Neutrophil (primary cell): Measurements from ENCODE around the gene SAMD15.

ENCODE experiments used
- H3K27ac ChIP-seq: fragments of 200-600 bp; sonication (generic); 2 replicates; pipeline ENCODE4 v1.5.1; 2016; ENCODE audit warnings: mild to moderate bottlenecking, moderate library complexity
- H3K27me3 ChIP-seq: fragments of 200-600 bp; sonication (generic); 2 replicates; pipeline ENCODE4 v1.6.0; 2016; ENCODE audit warnings: mild to moderate bottlenecking
- H3K36me3 ChIP-seq: fragments of 200-600 bp; sonication (generic); 2 replicates; pipeline ENCODE4 v1.5.1; 2017
- H3K4me1 ChIP-seq, 2 experiments: fragments of 200-600 bp in 1 of 2; sonication (generic) in 1 of 2; 1 replicate in 1 of 2; 2 replicates in 1 of 2; pipeline versions ENCODE4 v1.5.1 to v1.6.1; 2013 to 2016; ENCODE audit warnings: low read depth in 1 of 2, low read length in 1 of 2, mild to moderate bottlenecking in 1 of 2, moderate library complexity in 1 of 2; ENCODE audit not compliant: control insufficient read depth in 1 of 2, insufficient read depth in 1 of 2
- H3K4me3 ChIP-seq, 2 experiments: fragments of 200-600 bp in 1 of 2; sonication (generic) in 1 of 2; 1 replicate in 1 of 2; 2 replicates in 1 of 2; pipeline ENCODE4 v1.5.1; 2013 to 2016; ENCODE audit warnings: low read depth in 1 of 2, low read length in 1 of 2, mild to moderate bottlenecking in 1 of 2, moderate library complexity in 1 of 2
- H3K9me3 ChIP-seq: fragments of 200-600 bp; sonication (generic); 2 replicates; pipeline ENCODE4 v1.5.1; 2016
- CTCF ChIP-seq: fragments of 200-600 bp; sonication (generic); IDR thresholded peaks from 2 replicates; pipeline ENCODE4 v1.5.1; 2016; ENCODE audit warnings: antibody characterized with exemption

The SAMD15 gene

DNA sequence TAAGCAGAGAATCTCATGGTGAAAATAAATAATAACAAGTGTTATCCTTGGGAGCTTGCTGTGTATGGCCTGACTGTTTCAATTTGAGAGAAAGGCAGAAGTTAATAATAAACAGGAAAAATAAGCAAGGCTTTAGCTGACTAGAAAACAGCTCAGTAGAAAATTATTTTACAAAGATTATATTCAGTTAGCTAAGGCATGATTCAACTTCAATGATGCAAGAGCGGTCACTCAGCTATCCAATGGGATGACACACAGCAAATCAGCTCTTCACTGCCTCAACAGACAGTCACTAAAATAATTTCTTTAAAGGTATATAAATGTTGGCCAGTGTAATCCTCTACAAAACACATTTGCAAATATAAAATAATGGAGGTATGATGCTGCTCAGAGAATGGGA lies 37.8 kb upstream of the SAMD15 start:
- Histone ChIP-seq H3K27me3 (no peaks in the 10 kb centered on the region), H3K4me3 (no peak overlapping the region), H3K27ac (no peak overlapping the region), H3K9me3 (no peaks in the 10 kb centered on the region), H3K36me3 (peaks cover 53% of the 10 kb centered on the region), H3K4me1 (no peaks in the 10 kb centered on the region)
- TF ChIP-seq CTCF: no peak

GRCh38 chr14:77340389-77340788 lies 36.8 kb upstream of the SAMD15 start:
- no peak for TF ChIP-seq CTCF
- H3K4me1 ChIP-seq: no peaks in the 10 kb centered on the region
- H3K4me3 ChIP-seq: no peak overlapping the region
- no peaks in the 10 kb centered on the region for H3K27me3 ChIP-seq
- H3K36me3 ChIP-seq: peaks cover 56% of the 10 kb centered on the region
- H3K27ac ChIP-seq: no peak overlapping the region
- H3K9me3 ChIP-seq: no peaks in the 10 kb centered on the region

DNA sequence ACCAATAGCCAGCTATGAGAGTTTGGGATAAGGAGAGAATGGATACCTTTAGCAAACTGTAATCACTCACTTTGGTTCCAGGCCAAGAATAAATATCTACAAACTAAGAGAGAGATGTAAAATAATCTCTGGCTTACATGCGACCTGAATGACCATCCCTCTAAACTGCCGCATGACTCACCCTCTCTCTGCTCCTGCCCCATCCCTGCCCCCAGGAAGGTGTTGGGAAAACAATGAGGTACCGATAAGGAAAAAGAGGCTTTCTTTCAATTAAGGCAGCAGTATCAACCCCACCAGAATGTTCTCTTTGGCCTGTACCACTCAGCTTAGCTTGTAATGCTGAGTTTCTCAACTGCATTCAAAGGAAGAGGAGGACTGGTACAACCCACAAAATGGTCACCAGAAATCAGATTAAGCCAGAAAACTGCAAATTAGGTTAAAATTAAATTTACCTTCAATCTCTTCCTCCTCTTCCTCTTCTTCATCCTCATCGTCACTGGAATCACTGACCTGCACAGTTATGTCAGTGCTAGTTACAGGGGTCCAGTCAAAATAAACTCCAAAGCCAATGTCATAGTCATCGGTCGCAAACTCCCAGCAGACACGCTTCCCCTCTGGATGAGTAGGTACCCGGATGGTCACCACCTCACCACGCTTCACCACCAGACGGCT lies 34.3 kb upstream of the SAMD15 start:
- Histone ChIP-seq H3K36me3 (peaks cover 59% of the 10 kb centered on the region), H3K9me3 (no peaks in the 10 kb centered on the region), H3K27me3 (no peaks in the 10 kb centered on the region), H3K27ac (no peak overlapping the region), H3K4me3 (no peak overlapping the region), H3K4me1 (peaks cover 4 to 5% of the 10 kb centered on the region in 2 experiments)
- TF ChIP-seq CTCF: no peak

DNA sequence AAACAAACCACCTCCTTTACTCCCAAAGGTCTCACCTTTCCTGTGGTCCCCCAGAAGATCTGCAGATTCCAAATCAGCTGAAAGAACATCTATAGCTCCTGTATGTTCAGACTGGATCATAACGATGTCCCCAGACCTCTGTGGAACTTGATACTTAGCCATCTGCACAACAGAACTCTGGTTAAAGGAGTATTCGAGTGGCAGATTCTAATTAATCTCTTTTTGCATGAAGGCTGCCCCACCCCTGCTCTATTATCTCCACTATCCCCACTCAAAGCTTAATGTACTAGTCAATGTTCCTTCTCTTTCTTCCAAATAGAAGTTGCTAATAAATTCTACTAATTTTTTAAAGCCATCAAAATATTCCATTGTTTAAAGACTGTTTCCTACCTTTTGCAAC lies 33.5 kb upstream of the SAMD15 start:
- no peak overlapping the region for H3K27ac ChIP-seq
- no peaks in the 10 kb centered on the region for H3K27me3 ChIP-seq
- peaks cover 59% of the 10 kb centered on the region for H3K36me3 ChIP-seq
- H3K9me3 ChIP-seq: no peaks in the 10 kb centered on the region
- no peak overlapping the region for H3K4me3 ChIP-seq
- H3K4me1 ChIP-seq: peaks cover 4 to 6% of the 10 kb centered on the region in 2 experiments
- TF ChIP-seq CTCF: no peak

GRCh38 chr14:77344377-77344996 lies 32.7 kb upstream of the SAMD15 start:
- no peak overlapping the region for H3K27ac ChIP-seq
- H3K36me3 ChIP-seq: peaks cover 55% of the 10 kb centered on the region
- peaks cover 4 to 6% of the 10 kb centered on the region in 2 experiments for H3K4me1 ChIP-seq
- H3K4me3 ChIP-seq: no peak overlapping the region
- TF ChIP-seq CTCF: no peak
- no peaks in the 10 kb centered on the region for H3K27me3 ChIP-seq
- no peaks in the 10 kb centered on the region for H3K9me3 ChIP-seq
